ENCODE results near the gene TNKS1BP1.

DNA sequence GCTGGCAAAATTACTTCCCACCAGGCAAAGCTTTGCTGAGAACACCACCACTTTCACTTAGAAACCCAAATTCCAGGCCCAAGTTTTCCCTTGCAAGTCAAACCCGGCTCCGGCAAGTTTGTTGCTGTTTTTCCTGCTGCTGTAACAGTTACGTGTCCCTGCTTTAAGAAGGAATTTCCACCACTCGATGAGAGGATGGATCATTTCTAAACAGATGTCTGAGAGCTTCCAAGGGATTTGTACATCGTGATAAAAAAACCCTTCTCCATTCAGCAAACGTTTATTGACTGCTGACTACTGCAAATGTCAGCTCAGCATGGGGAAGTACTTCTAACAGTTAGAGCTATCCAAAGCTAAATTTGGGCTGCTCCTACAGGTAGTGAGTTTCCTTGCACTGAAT lies 33.1 kb upstream of the TNKS1BP1 start:
- TF ChIP-seq, protein P1, sequence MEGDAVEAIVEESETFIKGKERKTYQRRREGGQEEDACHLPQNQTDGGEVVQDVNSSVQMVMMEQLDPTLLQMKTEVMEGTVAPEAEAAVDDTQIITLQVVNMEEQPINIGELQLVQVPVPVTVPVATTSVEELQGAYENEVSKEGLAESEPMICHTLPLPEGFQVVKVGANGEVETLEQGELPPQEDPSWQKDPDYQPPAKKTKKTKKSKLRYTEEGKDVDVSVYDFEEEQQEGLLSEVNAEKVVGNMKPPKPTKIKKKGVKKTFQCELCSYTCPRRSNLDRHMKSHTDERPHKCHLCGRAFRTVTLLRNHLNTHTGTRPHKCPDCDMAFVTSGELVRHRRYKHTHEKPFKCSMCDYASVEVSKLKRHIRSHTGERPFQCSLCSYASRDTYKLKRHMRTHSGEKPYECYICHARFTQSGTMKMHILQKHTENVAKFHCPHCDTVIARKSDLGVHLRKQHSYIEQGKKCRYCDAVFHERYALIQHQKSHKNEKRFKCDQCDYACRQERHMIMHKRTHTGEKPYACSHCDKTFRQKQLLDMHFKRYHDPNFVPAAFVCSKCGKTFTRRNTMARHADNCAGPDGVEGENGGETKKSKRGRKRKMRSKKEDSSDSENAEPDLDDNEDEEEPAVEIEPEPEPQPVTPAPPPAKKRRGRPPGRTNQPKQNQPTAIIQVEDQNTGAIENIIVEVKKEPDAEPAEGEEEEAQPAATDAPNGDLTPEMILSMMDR (IDR thresholded peaks at IDR 0.05), result no peak
- TF ChIP-seq NFIC (IDR thresholded peaks at IDR 0.05; ENCODE audit: borderline replicate concordance), result no peak
- TF ChIP-seq EP300 (IDR thresholded peaks at IDR 0.05; ENCODE audit: borderline replicate concordance in 1 of 2, low read depth in 1 of 2, low read length in 1 of 2), result no peak
- no peak for TF ChIP-seq RAD21 (IDR thresholded peaks at IDR 0.05; ENCODE audit: low read length)
- TF ChIP-seq SIN3A (IDR thresholded peaks at IDR 0.05; ENCODE audit: borderline replicate concordance, low read depth, low read length), result no peak
- no peak for TF ChIP-seq TEAD4 (IDR thresholded peaks at IDR 0.05; ENCODE audit: borderline replicate concordance, insufficient read depth)
